K562 (cell line): Measurements from ENCODE around the gene IL36RN. TPM values are rescaled to one million over a fixed set of nuclear protein-coding genes. Genes with fewer than 3 reads are reported as not detected.

ENCODE experiments used
- ARID1B ChIP-seq: fragments of 450-650 bp; IDR thresholded peaks from 2 replicates; pipeline ENCODE4 v1.6.1; 2016; ENCODE audit warnings: antibody characterized with exemption, mild to moderate bottlenecking, inconsistent platforms
- CBFB ChIP-seq: sonication (generic); formaldehyde crosslinking; IDR thresholded peaks from 2 replicates; pipeline ENCODE4 v1.4.0; 2020; ENCODE audit warnings: mild to moderate bottlenecking, missing genetic modification reagents
- DACH1 ChIP-seq: fragments of 450-650 bp; IDR thresholded peaks from 2 replicates; pipeline ENCODE4 v1.6.1; 2018; ENCODE audit not compliant: partially characterized antibody
- FOXJ2 ChIP-seq: fragments of 200-800 bp; sonication (Bioruptor generic); IDR thresholded peaks from 2 replicates; pipeline ENCODE4 v1.6.1; 2016; ENCODE audit warnings: missing genetic modification characterization, missing compliant biosample characterization
- GATA2 ChIP-seq: sonication (generic); formaldehyde crosslinking; IDR thresholded peaks from 2 replicates; pipeline ENCODE4 v1.4.0; 2020; ENCODE audit warnings: mild to moderate bottlenecking, missing genetic modification reagents
- GTF2F1 ChIP-seq: IDR thresholded peaks from 2 replicates; pipeline ENCODE4 v1.6.1; 2011; ENCODE audit warnings: low read depth, low read length, improper control_type of control experiment
- HDAC8 ChIP-seq: fragments of 450-650 bp; IDR thresholded peaks from 2 replicates; pipeline ENCODE4 v1.6.1; 2016; ENCODE audit warnings: mild to moderate bottlenecking, missing genetic modification characterization, moderate library complexity, missing compliant biosample characterization
- HNRNPUL1 ChIP-seq: fragments of 200-400 bp; formaldehyde crosslinking; IDR thresholded peaks from 2 replicates; pipeline ENCODE4 v1.6.1; 2017; ENCODE audit warnings: low read length
- KLF13 ChIP-seq: fragments of 450-650 bp; IDR thresholded peaks from 2 replicates; pipeline ENCODE4 v1.6.1; 2016; ENCODE audit warnings: missing genetic modification characterization, low read depth, mild to moderate bottlenecking, missing compliant biosample characterization, moderate library complexity, borderline replicate concordance
- STAG1 ChIP-seq: sonication (generic); formaldehyde crosslinking; IDR thresholded peaks from 2 replicates; pipeline ENCODE4 v1.5.0; 2020; ENCODE audit warnings: missing genetic modification reagents, borderline replicate concordance
- TAF9B ChIP-seq: fragments of 450-650 bp; IDR thresholded peaks from 2 replicates; pipeline ENCODE4 v1.6.1; 2018; ENCODE audit warnings: mild to moderate bottlenecking; ENCODE audit not compliant: partially characterized antibody
- TBP ChIP-seq: optimal IDR thresholded peaks from 2 replicates; pipeline ENCODE3; 2011; ENCODE audit warnings: low read depth, low read length, improper control_type of control experiment
- TCF3 ChIP-seq: sonication (generic); formaldehyde crosslinking; IDR thresholded peaks from 2 replicates; pipeline ENCODE4 v1.4.0; 2020; ENCODE audit warnings: mild to moderate bottlenecking, missing genetic modification reagents
- ZNF165 ChIP-seq: fragments of 250-450 bp; sonication (Bioruptor Pico); IDR thresholded peaks from 2 replicates; pipeline ENCODE4 v1.4.0; 2020; ENCODE audit warnings: borderline replicate concordance
- ZNF3 ChIP-seq: fragments of 250-450 bp; sonication (Bioruptor Pico); IDR thresholded peaks from 2 replicates; pipeline ENCODE4 v1.5.0; 2021; ENCODE audit warnings: mild to moderate bottlenecking, moderate library complexity
- ZNF384 ChIP-seq: IDR thresholded peaks from 2 replicates; pipeline ENCODE4 v1.6.1; 2012; ENCODE audit warnings: low read depth, low read length, improper control_type of control experiment
- ZNF584 ChIP-seq: fragments of 200-800 bp; sonication (Bioruptor generic); IDR thresholded peaks from 2 replicates; pipeline ENCODE4 v1.6.1; 2016; ENCODE audit warnings: low read depth, mild to moderate bottlenecking, missing genetic modification characterization, missing compliant biosample characterization
- ZNF699 ChIP-seq: fragments of 250-450 bp; sonication (Bioruptor Pico); IDR thresholded peaks from 2 replicates; pipeline ENCODE4 v1.8.0; 2021; ENCODE audit warnings: mild to moderate bottlenecking, moderate library complexity; ENCODE audit not compliant: insufficient replicate concordance
- ZNF785 ChIP-seq: fragments of 250-450 bp; sonication (Bioruptor Pico); IDR thresholded peaks from 2 replicates; pipeline ENCODE4 v1.4.0; 2020; ENCODE audit warnings: mild to moderate bottlenecking
- ZNF79 ChIP-seq: fragments of 250-450 bp; sonication (Bioruptor Pico); IDR thresholded peaks from 2 replicates; pipeline ENCODE4 v1.4.0; 2020; ENCODE audit warnings: low read depth, mild to moderate bottlenecking, moderate library complexity
- polyA plus RNA-seq, 8 experiments: library from polyadenylated mRNA; depleted of rRNA in 4 of 8; stranded (reverse) in 5 of 8; unstranded in 3 of 8; fragments of >200 nt; fragmentation: Nextera tagmentation in 2 of 8; fragmentation: Illumina TruSeq in 1 of 8; extraction: Ambion mirVana in 2 of 8; extraction: Trizol in 1 of 8; gene quantifications; 2 replicates each; pipeline versions ENCODE4 v1.2.1 to v1.2.3, GENCODE V29; 2011 to 2014; ENCODE audit warnings: inconsistent platforms in 1 of 8, missing spikeins in 1 of 8
- total RNA-seq, 7 experiments: library from RNA; depleted of rRNA in 6 of 7; stranded (reverse); fragments of >200 nt in 6 of 7; fragmentation: Illumina TruSeq in 2 of 7; extraction: Trizol in 2 of 7; gene quantifications; 2 replicates each; pipeline versions ENCODE4 v1.2.1 to v1.2.3, GENCODE V29; 2011 to 2021; ENCODE audit warnings: low replicate concordance in 1 of 7
- TF ChIP-seq, protein P1 (sequence below): fragments of 250-450 bp; sonication (Bioruptor Pico); IDR thresholded peaks from 2 replicates; pipeline ENCODE4 v1.8.0; 2021; ENCODE audit warnings: borderline replicate concordance, mild to moderate bottlenecking, moderate library complexity; ENCODE audit not compliant: poor library complexity, severe bottlenecking
- TF ChIP-seq, protein P2 (sequence below): fragments of 450-650 bp; formaldehyde crosslinking; IDR thresholded peaks from 2 replicates; pipeline ENCODE4 v1.4.0; 2022; ENCODE audit warnings: missing genetic modification characterization
- TF ChIP-seq, protein P3 (sequence below), 2 experiments: fragments of 150-350 bp in 1 of 2; IDR thresholded peaks; 2 replicates each; pipeline ENCODE4 v1.6.1; 2012 to 2016; ENCODE audit warnings: low read depth in 2 of 2, low read length in 2 of 2, mild to moderate bottlenecking in 1 of 2, moderate library complexity in 1 of 2

Gene IL36RN
- total and polyA plus RNA-seq, 9 of the 15 experiments (the other 6 are each of a cell fraction or from before 2014, with no cell fraction given), result not detected

DNA sequence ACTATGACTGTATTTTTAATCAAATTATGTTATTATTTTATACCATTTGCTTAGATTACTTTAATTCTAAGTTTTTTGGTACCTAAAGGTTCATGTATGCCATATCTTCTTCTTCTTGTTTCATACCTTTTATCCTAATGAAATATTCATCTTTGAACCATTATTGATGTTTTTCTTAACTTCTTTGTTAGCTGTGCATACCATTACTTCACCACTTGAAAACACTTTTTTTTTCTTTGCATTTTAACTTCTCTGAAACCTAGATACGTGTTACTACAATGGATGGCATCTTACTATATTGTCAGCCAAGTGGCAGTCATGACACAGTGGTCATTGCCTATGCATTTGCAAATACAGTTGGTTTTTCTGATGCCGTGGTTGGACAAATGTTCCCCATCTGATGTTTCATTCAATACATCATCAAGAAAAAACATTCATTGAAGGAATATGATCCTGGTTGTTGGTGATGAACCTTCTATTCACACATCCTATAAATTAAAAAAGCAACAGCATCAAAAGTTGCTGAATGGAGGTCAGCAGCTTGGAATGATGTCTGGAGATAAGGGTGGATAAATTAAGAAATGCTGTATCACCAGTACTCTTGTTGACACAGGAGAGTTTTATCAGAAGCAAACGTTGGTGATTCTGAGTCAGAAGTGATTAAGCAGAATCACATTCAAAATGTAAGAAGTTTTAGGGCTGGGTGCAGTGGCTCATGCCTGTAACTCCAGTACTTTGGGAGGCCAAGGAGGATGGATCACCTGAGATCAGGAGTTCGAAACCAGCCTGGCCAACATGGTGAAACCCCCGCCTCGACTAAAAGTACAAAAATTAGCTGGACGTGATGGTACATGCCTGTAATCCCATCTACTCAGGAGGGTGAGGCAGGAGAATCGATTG is 46.3 kb upstream of the IL36RN start (continued):
- TF ChIP-seq ZNF584 (CRISPR knock-in tag) (0 out of 2 replicates have a peak, but pooled peaks have one; percentile 49), TAF9B (peak; percentile 77), TCF3 (peak; percentile 88), STAG1 (CRISPR knock-in tag) (no peak), ZNF165 (CRISPR knock-in tag) (no peak), HDAC8 (tag) (no peak), ZNF785 (CRISPR knock-in tag) (no peak), ZNF79 (CRISPR knock-in tag) (no peak), TBP (peak; percentile 95), ARID1B (peak; percentile 99), HNRNPUL1 (no peak), KLF13 (tag) (0 out of 2 replicates have a peak, but pooled peaks have one; percentile 6), ZNF384 (peak; percentile 35; the same call in 1 of the 2 replicates), DACH1 (peak; percentile 83), GTF2F1 (no peak), FOXJ2 (tag) (peak; percentile 93), GATA2 (CRISPR knock-in tag) (peak; percentile 83), ZNF3 (CRISPR knock-in tag) (no peak; the same call in 1 of the 2 replicates), ZNF699 (CRISPR knock-in tag) (no peak), CBFB (CRISPR knock-in tag) (no peak)
- TF ChIP-seq, protein P1, sequence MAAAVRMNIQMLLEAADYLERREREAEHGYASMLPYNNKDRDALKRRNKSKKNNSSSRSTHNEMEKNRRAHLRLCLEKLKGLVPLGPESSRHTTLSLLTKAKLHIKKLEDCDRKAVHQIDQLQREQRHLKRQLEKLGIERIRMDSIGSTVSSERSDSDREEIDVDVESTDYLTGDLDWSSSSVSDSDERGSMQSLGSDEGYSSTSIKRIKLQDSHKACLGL (CRISPR knock-in tag), result no peak
- TF ChIP-seq, protein P2, sequence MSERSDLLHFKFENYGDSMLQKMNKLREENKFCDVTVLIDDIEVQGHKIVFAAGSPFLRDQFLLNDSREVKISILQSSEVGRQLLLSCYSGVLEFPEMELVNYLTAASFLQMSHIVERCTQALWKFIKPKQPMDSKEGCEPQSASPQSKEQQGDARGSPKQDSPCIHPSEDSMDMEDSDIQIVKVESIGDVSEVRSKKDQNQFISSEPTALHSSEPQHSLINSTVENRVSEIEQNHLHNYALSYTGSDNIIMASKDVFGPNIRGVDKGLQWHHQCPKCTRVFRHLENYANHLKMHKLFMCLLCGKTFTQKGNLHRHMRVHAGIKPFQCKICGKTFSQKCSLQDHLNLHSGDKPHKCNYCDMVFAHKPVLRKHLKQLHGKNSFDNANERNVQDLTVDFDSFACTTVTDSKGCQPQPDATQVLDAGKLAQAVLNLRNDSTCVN (CRISPR knock-in tag), result 0 out of 2 replicates have a peak, but pooled peaks have one; percentile 45
- TF ChIP-seq, protein P3, sequence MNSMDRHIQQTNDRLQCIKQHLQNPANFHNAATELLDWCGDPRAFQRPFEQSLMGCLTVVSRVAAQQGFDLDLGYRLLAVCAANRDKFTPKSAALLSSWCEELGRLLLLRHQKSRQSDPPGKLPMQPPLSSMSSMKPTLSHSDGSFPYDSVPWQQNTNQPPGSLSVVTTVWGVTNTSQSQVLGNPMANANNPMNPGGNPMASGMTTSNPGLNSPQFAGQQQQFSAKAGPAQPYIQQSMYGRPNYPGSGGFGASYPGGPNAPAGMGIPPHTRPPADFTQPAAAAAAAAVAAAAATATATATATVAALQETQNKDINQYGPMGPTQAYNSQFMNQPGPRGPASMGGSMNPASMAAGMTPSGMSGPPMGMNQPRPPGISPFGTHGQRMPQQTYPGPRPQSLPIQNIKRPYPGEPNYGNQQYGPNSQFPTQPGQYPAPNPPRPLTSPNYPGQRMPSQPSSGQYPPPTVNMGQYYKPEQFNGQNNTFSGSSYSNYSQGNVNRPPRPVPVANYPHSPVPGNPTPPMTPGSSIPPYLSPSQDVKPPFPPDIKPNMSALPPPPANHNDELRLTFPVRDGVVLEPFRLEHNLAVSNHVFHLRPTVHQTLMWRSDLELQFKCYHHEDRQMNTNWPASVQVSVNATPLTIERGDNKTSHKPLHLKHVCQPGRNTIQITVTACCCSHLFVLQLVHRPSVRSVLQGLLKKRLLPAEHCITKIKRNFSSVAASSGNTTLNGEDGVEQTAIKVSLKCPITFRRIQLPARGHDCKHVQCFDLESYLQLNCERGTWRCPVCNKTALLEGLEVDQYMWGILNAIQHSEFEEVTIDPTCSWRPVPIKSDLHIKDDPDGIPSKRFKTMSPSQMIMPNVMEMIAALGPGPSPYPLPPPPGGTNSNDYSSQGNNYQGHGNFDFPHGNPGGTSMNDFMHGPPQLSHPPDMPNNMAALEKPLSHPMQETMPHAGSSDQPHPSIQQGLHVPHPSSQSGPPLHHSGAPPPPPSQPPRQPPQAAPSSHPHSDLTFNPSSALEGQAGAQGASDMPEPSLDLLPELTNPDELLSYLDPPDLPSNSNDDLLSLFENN (IDR thresholded peaks at IDR 0.05; ENCODE audit: low read depth in 2 of 2, low read length in 2 of 2), result peak in 1 of 2 experiments; percentile 93; a peak in 2 of 4 replicates
